Measurements from ENCODE around the gene TRPM3.

The TRPM3 gene

GRCh38 chr9:70539526-70539925 lies 581.9 kb downstream of the TRPM3 start:
- DNase-seq = no peak

GRCh38 chr9:70539001-70539400 lies 582.4 kb downstream of the TRPM3 start:
- DNase-seq = no peak

GRCh38 chr9:70537084-70537483 lies 584.3 kb downstream of the TRPM3 start:
- no peak for DNase-seq

- DNase-seq = no peak
Measured at GRCh38 chr9:70535546-70536323, 585.7 kb downstream of the TRPM3 start.

GRCh38 chr9:70534471-70534870 lies 587.0 kb downstream of the TRPM3 start:
- no peak for DNase-seq

- no peak for DNase-seq
Measured at GRCh38 chr9:70534061-70534460, 587.4 kb downstream of the TRPM3 start.

- no peak for DNase-seq
Measured at GRCh38 chr9:70533492-70533891, 587.9 kb downstream of the TRPM3 start.

GRCh38 chr9:70532716-70533115 lies 588.7 kb downstream of the TRPM3 start:
- DNase-seq = no peak

GRCh38 chr9:70531311-70531710 lies 590.1 kb downstream of the TRPM3 start:
- DNase-seq = no peak

GRCh38 chr9:70530716-70531115 lies 590.7 kb downstream of the TRPM3 start:
- no peak for DNase-seq

- DNase-seq = no peak
Measured at GRCh38 chr9:70529833-70530232, 591.6 kb downstream of the TRPM3 start.

GRCh38 chr9:70529377-70529776 lies 592.0 kb downstream of the TRPM3 start:
- no peak for DNase-seq

GRCh38 chr9:70526902-70527301 lies 594.5 kb downstream of the TRPM3 start:
- DNase-seq = no peak

GRCh38 chr9:70525519-70525918 lies 595.9 kb downstream of the TRPM3 start:
- DNase-seq = no peak

- DNase-seq = no peak
Measured at GRCh38 chr9:70519912-70520724, 601.3 kb downstream of the TRPM3 start.

GRCh38 chr9:70517926-70518610 lies 603.4 kb downstream of the TRPM3 start:
- no peak for DNase-seq

GRCh38 chr9:70514273-70514672 lies 607.1 kb downstream of the TRPM3 start:
- no peak for DNase-seq

GRCh38 chr9:70511858-70512257 lies 609.6 kb downstream of the TRPM3 start:
- no peak for DNase-seq

GRCh38 chr9:70510157-70510770 lies 611.2 kb downstream of the TRPM3 start:
- DNase-seq = no peak

- DNase-seq = no peak
Measured at GRCh38 chr9:70506159-70506558, 615.3 kb downstream of the TRPM3 start.

GRCh38 chr9:70504834-70505233 lies 616.6 kb downstream of the TRPM3 start:
- no peak for DNase-seq

- DNase-seq = no peak
Measured at GRCh38 chr9:70502690-70503089, 618.7 kb downstream of the TRPM3 start.

- DNase-seq = no peak
Measured at GRCh38 chr9:70500793-70501192, 620.6 kb downstream of the TRPM3 start.

Data from NCI-H510A treated with DMSO at 0.1 percent for 48 hours (cell line).